22Rv1 (cell line): ENCODE results near the gene ITIH1.

Source experiments
- H3K27ac ChIP-seq: fragments of 450-650 bp; 2 replicates; pipeline ENCODE4 v1.5.1; 2017
- ZFX ChIP-seq: fragments of 450-650 bp; IDR thresholded peaks from 2 replicates; pipeline ENCODE4 v1.6.1; 2017; ENCODE audit warnings: antibody characterized with exemption, borderline replicate concordance
- TF ChIP-seq, protein P1 (sequence below): fragments of 450-650 bp; IDR thresholded peaks from 2 replicates; pipeline ENCODE4 v1.5.1; 2017; ENCODE audit warnings: mild to moderate bottlenecking

Gene ITIH1

DNA sequence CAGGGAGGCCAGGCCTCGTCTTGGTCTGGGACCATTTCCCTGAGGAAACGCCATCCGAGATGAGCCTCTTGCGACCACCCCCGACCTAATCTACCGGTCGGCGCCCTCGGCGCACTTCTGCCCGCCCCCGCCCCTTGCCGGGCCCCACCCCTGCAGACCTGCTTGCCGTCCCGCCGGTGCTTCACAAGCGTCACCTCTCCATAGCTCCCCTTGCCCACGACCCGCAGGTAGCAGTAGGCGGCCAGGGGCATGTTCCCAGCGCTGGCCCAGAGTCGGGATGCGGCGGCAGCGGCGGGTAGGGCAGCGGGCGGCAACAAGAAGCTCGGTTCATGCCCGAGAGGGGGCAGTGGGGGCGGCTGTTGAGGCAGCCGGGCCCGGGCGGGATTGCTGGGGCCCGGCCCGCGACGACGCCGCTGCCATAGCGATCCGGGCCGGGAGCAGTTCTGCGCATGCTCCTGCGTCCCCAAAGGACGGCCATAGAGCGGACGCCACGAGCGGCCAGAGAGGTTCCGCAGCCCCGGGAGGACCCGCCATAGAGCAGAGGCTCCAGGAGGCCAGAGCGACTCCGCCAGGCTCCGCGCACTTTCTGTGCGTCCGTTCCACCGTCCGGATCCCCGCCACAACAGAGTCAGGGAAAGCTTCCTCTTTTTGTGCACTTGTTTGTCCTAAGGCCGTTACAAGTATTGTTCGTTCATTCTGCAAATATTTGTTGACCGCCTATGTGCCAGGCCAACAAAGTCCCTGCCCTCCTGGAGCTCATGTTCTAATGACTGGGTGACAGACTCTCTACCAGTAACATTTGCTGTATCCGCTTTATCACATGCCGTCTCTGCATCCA, 6.7 kb upstream of the ITIH1 start, which contains the start of gene NEK4:
Gene NEK4 (minus strand): TSS at position 445 of the 838 bp plus-strand sequence. CDS start 194 bp downstream, at position 251.
- TF ChIP-seq, protein P1, sequence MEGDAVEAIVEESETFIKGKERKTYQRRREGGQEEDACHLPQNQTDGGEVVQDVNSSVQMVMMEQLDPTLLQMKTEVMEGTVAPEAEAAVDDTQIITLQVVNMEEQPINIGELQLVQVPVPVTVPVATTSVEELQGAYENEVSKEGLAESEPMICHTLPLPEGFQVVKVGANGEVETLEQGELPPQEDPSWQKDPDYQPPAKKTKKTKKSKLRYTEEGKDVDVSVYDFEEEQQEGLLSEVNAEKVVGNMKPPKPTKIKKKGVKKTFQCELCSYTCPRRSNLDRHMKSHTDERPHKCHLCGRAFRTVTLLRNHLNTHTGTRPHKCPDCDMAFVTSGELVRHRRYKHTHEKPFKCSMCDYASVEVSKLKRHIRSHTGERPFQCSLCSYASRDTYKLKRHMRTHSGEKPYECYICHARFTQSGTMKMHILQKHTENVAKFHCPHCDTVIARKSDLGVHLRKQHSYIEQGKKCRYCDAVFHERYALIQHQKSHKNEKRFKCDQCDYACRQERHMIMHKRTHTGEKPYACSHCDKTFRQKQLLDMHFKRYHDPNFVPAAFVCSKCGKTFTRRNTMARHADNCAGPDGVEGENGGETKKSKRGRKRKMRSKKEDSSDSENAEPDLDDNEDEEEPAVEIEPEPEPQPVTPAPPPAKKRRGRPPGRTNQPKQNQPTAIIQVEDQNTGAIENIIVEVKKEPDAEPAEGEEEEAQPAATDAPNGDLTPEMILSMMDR = no peak
- no peak for TF ChIP-seq ZFX

DNA sequence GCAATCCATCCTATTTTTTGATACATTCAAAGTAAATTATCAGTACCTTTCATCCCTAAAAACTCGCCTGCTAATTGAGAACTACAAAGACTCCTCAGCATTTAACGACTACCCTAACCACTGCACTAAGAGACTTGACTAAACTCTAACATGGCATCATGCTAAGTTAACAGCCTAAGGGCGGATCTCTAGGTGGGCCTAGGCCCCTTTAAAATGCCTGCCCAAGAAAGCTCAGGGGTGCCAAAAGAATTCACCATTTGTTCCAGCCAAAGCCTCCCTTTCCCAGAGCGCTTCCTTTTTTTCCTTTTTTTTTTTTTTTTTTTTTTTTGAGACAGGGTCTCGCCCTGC, 6.1 kb upstream of the ITIH1 start:
- TF ChIP-seq, protein P1 = no peak
- no peak for TF ChIP-seq ZFX
- peak overlapping the region; percentile 91 for H3K27ac ChIP-seq

More for the DNA sequence above, 6.7 kb upstream of the ITIH1 start, which contains the start of gene NEK4:
- H3K27ac ChIP-seq = peak within 1 kb of the TSS; percentile 91

DNA sequence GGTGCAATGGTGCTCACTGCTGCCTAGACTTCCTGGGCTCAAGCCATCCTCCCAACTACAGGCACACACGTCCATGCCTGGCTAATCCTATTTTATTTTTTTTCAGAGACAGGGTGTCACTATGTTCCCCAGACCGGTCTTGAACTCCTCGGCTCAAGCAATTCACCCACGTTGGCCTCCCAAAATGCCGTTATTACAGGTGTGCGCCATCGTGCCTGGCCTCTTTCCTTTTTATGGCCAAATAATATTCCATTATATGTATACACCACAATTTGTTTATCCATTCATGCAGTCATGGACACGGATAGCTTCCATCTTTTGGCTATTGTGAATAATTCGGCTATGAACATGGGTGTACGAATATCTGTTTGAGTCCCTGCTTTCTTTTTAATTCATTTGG, 5.7 kb upstream of the ITIH1 start:
- no peak for TF ChIP-seq ZFX
- TF ChIP-seq, protein P1 = no peak
- peak overlapping the region; percentile 91 for H3K27ac ChIP-seq

DNA sequence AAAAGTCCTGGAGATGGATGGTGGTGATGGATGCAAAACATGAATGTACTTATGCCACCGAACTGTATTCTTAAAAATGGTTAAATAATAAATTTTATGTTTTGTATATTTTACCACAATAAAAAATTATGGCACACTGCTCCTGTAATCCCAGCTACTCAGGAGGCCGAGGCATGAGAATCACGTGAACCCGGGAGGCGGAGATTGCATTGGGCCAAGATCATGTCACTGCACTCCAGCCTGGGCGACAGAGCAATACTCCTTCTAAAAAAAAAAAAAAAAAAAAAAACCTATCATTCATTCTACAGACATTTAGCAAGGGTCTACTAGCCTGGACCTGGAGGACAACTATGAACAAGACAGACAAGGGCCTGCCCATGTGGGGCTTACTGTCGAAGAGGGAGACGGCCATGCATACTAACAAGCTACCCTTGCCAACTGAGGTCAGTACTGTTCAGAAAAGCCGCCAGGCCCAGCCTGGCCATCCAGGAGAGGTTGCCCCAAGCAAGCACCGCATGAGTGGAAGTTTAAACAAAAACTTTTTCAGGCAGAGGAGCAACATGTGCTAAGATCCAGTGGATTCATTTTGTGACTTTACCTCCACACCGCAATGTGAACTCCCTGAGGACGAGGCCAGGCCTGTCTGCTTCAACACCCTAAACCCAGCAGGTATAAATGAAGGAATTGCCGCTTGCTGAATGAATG, 3.9 kb upstream of the ITIH1 start:
- no peak overlapping the region for H3K27ac ChIP-seq
- no peak for TF ChIP-seq ZFX
- TF ChIP-seq, protein P1 = no peak

DNA sequence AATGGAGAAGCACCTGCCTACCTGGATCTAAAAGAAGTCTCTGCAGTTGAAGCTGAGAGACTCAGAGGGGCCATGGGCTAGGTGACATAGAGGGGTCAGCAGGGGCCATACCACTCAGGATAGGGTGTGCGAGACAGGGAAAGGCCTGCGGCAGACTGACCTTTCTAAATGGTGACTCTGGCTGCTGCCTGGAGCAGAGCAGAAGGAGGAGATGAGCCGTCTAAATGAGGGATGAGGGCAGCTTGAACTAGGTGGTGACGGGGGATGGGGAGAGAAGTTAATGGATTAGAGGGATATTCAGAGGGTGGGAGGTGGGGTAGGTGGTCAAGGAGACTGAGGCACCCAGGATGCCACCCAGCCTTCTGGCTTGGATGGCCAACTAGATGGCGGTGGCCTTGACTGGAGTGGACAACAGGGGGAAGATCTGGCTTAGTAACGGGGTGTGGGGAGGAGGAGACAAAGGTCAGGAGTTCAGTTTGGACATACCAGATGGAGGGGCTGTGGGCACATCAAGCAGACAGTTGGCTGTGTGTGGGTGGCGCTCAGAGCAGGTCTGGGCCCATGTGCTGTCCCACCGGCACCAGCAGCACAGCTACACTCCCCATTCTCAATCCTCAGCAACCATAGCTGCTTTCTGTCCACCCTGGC, 3.2 kb upstream of the ITIH1 start:
- no peak overlapping the region for H3K27ac ChIP-seq

DNA sequence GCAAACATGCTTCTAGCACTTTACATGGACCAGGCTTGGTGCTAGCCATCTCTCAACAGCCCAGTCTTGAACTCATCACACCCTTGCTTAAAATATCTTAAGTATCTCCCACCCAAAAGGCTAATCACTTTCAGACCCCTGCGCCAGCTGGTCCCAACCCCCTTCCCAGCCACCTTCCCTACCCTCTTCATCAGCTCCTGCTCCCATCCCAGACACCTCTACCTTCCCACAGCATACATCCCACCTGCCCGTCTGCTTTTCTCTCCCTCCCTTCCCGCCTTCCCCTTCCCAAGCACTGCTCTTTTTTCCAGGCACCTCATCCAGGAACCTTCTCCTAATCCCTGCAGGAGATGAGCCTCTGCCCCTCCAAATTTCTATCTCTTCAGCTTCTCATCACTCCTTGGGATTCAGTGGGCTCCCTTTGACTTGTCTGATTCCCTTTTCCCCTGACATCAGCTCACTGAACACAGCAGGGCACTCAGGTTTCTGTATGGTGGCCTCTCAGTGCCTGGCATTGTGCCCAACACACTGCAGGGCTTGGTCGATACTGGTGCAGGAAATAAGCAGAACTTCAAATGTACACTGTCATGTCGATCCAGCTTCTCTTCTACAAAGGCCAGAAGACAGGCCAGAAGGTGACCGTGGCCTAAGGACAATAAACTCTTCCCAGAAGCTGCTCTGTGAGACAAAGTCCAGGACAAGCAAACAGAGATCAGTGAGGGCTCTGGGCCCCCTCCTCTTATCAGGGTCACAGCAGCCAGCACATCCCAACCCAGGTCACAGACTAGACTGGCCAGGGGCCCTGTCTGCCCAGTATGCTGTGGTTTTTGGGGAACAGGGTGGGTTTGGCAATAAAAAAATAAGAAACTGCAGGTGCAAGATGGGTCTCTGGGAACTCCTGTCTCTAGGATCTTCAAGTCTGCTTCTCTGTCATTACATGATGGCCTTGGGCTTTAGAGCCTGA, 2.2 kb upstream of the ITIH1 start:
- H3K27ac ChIP-seq = no peak overlapping the region
- TF ChIP-seq, protein P1 = no peak
- no peak for TF ChIP-seq ZFX

More for the DNA sequence above, 3.2 kb upstream of the ITIH1 start:
- TF ChIP-seq, protein P1 = no peak
- no peak for TF ChIP-seq ZFX
